Ishikawa (cell line): ENCODE measurements around the gene TNS1.

Experiments
- CEBPB ChIP-seq: IDR thresholded peaks from 2 replicates; pipeline ENCODE4 v1.6.1; 2012
- CREB1 ChIP-seq: IDR thresholded peaks from 2 replicates; pipeline ENCODE4 v1.6.1; 2012; ENCODE audit warnings: low read depth
- EGR1 ChIP-seq: IDR thresholded peaks from 2 replicates; pipeline ENCODE4 v1.6.1; 2012
- EP300 ChIP-seq: IDR thresholded peaks from 2 replicates; pipeline ENCODE4 v1.6.1; 2012; ENCODE audit warnings: borderline replicate concordance
- FOXM1 ChIP-seq: IDR thresholded peaks from 2 replicates; pipeline ENCODE4 v1.6.1; 2012; ENCODE audit warnings: low read depth, borderline replicate concordance
- NFIC ChIP-seq: IDR thresholded peaks from 2 replicates; pipeline ENCODE4 v1.6.1; 2012
- RAD21 ChIP-seq: IDR thresholded peaks from 2 replicates; pipeline ENCODE4 v1.6.1; 2012; ENCODE audit warnings: low read depth
- REST ChIP-seq: IDR thresholded peaks from 2 replicates; pipeline ENCODE4 v1.6.1; 2012; ENCODE audit warnings: low read depth, mild to moderate bottlenecking
- TAF1 ChIP-seq: IDR thresholded peaks from 2 replicates; pipeline ENCODE4 v1.6.1; 2012; ENCODE audit warnings: low read depth, mild to moderate bottlenecking
- TCF12 ChIP-seq: IDR thresholded peaks from 2 replicates; pipeline ENCODE4 v1.6.1; 2012; ENCODE audit warnings: low read depth
- TEAD4 ChIP-seq: IDR thresholded peaks from 2 replicates; pipeline ENCODE4 v1.6.1; 2012
- USF1 ChIP-seq: IDR thresholded peaks from 2 replicates; pipeline ENCODE4 v1.6.1; 2012
- YY1 ChIP-seq: IDR thresholded peaks from 2 replicates; pipeline ENCODE4 v1.6.1; 2012; ENCODE audit warnings: low read depth
- ZBTB7A ChIP-seq: IDR thresholded peaks from 2 replicates; pipeline ENCODE4 v1.6.1; 2012; ENCODE audit warnings: low read depth
- TF ChIP-seq, protein P1 (sequence below): IDR thresholded peaks from 2 replicates; pipeline ENCODE4 v1.6.1; 2012

Gene TNS1

GRCh38 chr2:217954469-217954868 lies 48.3 kb downstream of the TNS1 start:
- TF ChIP-seq YY1 (no peak), REST (no peak), NFIC (no peak), RAD21 (no peak), TCF12 (no peak), TEAD4 (no peak), TAF1 (no peak), EGR1 (no peak), CEBPB (no peak), USF1 (no peak), FOXM1 (no peak), EP300 (no peak), CREB1 (no peak)

- TF ChIP-seq TEAD4 (no peak), EP300 (no peak), FOXM1 (no peak), USF1 (no peak), TAF1 (no peak), NFIC (no peak), REST (no peak), RAD21 (no peak), EGR1 (no peak), TCF12 (no peak), ZBTB7A (no peak), CREB1 (no peak), CEBPB (no peak), YY1 (no peak)
- TF ChIP-seq, protein P1, sequence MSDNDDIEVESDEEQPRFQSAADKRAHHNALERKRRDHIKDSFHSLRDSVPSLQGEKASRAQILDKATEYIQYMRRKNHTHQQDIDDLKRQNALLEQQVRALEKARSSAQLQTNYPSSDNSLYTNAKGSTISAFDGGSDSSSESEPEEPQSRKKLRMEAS = no peak
These were observed 48.7 kb downstream of the TNS1 start for GRCh38 chr2:217954051-217954450.

DNA sequence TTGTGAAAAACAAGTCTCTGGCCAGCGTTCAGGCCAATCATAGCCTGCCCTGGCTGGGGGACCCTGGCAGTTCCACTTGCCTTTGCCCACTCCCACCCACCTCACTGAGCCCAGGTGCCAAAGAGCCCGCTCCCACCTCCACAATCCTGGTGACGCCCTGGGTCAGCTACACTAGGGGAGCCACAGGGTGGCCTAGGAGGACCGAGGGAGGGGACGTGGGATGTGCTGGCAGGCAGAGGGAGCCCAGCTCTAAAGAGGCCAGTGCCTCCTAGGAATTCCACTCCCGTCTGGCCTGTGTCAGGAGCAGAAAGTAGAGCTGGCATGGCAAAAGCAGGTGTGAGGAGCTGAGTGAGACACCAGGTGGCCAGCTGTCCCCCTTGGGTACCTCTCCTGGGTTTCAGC lies 49.3 kb downstream of the TNS1 start:
- no peak for TF ChIP-seq RAD21
- TF ChIP-seq CREB1 = no peak
- TF ChIP-seq USF1 = no peak
- no peak for TF ChIP-seq NFIC
- TF ChIP-seq TAF1 = no peak
- TF ChIP-seq ZBTB7A = no peak
- no peak for TF ChIP-seq TCF12
- TF ChIP-seq TEAD4 = no peak
- no peak for TF ChIP-seq EP300
- TF ChIP-seq CEBPB = no peak
- TF ChIP-seq EGR1 = no peak
- no peak for TF ChIP-seq REST
- no peak for TF ChIP-seq FOXM1
- no peak for TF ChIP-seq YY1
- TF ChIP-seq, protein P1 = no peak

DNA sequence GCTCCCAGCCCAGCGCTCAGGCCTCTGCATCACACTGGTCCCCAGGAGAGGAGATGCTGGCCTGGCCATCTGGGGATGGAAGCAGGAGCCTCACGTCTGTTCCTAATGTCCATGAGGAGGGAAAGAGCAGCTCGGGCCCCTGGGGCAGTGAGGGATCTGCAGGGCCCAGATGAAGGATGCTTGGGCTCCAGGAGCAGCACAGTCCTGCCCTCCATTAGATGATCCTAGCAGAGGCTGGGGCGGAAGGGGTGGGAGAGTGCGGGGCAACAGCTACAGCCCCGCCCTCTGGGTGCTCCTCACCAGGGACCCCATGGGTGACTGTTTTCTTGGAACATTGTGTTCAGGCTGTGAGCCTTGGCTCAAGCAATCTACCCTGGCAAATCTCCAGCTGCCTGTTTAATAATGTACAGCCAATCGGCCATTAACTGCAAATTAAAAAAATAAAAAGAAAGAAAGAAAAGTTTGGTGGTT lies 49.7 kb downstream of the TNS1 start:
- TF ChIP-seq YY1 (no peak), TCF12 (no peak), FOXM1 (no peak), USF1 (no peak)
